ENCODE results near the gene SPO11. TPM values are rescaled to one million over a fixed set of nuclear protein-coding genes. Genes with fewer than 3 reads are reported as not detected.
A peak's percentile ranks its signal among the peaks of the same experiment; 100 is the strongest.

The SPO11 gene
- total and polyA plus RNA-seq, 7 donors = not detected

GRCh38 chr20:57389695-57390603 is 60.3 kb downstream of the SPO11 start:
- intact Hi-C loops (cut with DNase I) = loop anchor here (2.0 to 10.0 kb wide), 4 partner anchors 103 to 845 kb away; partner anchors contain the start of gene PMEPA1
- 33 to 68% methylated on average over 52 of the region's 52 CpGs for WGBS, 2 donors
- TF ChIP-seq, protein P1, sequence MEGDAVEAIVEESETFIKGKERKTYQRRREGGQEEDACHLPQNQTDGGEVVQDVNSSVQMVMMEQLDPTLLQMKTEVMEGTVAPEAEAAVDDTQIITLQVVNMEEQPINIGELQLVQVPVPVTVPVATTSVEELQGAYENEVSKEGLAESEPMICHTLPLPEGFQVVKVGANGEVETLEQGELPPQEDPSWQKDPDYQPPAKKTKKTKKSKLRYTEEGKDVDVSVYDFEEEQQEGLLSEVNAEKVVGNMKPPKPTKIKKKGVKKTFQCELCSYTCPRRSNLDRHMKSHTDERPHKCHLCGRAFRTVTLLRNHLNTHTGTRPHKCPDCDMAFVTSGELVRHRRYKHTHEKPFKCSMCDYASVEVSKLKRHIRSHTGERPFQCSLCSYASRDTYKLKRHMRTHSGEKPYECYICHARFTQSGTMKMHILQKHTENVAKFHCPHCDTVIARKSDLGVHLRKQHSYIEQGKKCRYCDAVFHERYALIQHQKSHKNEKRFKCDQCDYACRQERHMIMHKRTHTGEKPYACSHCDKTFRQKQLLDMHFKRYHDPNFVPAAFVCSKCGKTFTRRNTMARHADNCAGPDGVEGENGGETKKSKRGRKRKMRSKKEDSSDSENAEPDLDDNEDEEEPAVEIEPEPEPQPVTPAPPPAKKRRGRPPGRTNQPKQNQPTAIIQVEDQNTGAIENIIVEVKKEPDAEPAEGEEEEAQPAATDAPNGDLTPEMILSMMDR (IDR thresholded peaks at IDR 0.05) = peak in 1 of 4 experiments; percentile 4
- TF ChIP-seq POLR2AphosphoS5 (IDR thresholded peaks at IDR 0.05) (no peak), POLR2A (IDR thresholded peaks at IDR 0.05) (no peak), EP300 (IDR thresholded peaks at IDR 0.05) (no peak)
- Histone ChIP-seq H3K27me3 (no peaks in the 10 kb centered on the region), H3K4me1 (peaks cover 0 to 53% (median 43%) of the 10 kb centered on the region in 4 donors), H3K27ac (peak overlapping the region; percentile 82 to 86 (median 86)), H3K36me3 (peaks cover 0 to 10% (median 4%) of the 10 kb centered on the region in 4 donors), H3K4me3 (peak overlapping the region; percentile 6 to 47 (median 41)), H3K9me3 (no peaks in the 10 kb centered on the region)
- peak; percentile 74 for DNase-seq

DNA sequence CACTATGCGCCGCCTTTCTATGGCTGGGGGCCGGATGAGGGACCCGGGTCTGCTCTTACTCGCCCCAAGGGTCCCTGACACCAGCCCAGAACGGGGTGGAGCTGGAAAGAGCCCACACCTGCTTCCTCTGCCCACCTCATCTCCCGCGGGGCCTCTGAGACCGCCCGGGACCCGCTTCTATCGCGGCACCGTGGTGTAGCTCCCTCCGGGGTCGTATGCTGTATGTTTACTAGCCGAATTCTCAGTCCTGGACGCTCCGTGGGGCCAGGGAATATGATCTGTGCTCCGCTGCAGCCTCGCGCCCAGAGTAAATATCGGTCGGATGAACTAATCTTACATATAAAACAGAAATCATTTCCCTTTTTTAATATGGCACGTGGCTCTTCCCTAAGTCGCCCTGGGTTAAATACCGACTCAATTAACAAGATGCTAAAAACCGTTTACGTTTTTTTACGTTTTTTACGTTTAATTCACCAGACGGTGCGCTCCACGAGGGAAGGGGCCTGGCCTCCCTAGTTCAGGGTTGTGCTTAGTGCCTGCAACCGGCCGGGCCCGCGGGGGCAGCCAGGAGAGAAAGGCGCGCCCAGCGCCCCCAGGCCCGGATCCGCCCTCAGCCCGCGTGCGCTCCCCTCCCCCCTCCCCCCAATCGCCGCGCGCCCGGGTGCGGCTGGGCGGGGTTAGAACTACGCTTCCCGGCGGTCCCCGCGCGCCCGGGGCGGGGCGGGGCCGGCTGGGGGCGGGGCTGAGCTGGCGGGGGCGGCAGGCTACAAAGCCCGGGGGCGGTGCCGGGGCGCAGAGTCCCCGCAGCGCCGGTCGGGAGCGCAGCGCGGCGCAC is 61.2 kb downstream of the SPO11 start, which contains the start of gene RBM38:
Gene RBM38, plus strand, starts transcription at position 793 of the 835 bp plus-strand sequence. CDS start 186 bp downstream, outside the sequence.
- intact Hi-C loops (cut with DNase I) = no loop called here
- TF ChIP-seq POLR2AphosphoS5 (IDR thresholded peaks at IDR 0.05) = peak in 2 of 4 donors; percentile 47 to 51
- TF ChIP-seq, protein P1 (IDR thresholded peaks at IDR 0.05) = no peak
- TF ChIP-seq POLR2A (IDR thresholded peaks at IDR 0.05) = no peak
- TF ChIP-seq EP300 (IDR thresholded peaks at IDR 0.05) = no peak
- Histone ChIP-seq H3K36me3 (peaks cover 0 to 10% (median 4%) of the 10 kb centered on the region in 4 donors), H3K4me3 (peak within 1 kb of the TSS; percentile 81 to 96 (median 94)), H3K4me1 (peaks cover 0 to 57% (median 51%) of the 10 kb centered on the region in 4 donors), H3K27ac (peak within 1 kb of the TSS; percentile 92 to 98 (median 98)), H3K27me3 (no peaks in the 10 kb centered on the region), H3K9me3 (no peaks in the 10 kb centered on the region)
- peak; percentile 84 for DNase-seq
- 18 to 32% methylated on average over 78 of the region's 78 CpGs for WGBS, 2 donors

GRCh38 chr20:57391439-57392301 is 62.1 kb downstream of the SPO11 start:
- TF ChIP-seq POLR2AphosphoS5 (IDR thresholded peaks at IDR 0.05) = peak in 2 of 4 donors; percentile 21 to 28
- TF ChIP-seq EP300 (IDR thresholded peaks at IDR 0.05) = no peak
- Histone ChIP-seq H3K27me3 (no peaks in the 10 kb centered on the region), H3K36me3 (peaks cover 0 to 15% (median 7%) of the 10 kb centered on the region in 4 donors), H3K27ac (peak overlapping the region; percentile 92 to 98 (median 98)), H3K4me3 (peak overlapping the region; percentile 81 to 96 (median 94)), H3K4me1 (peaks cover 0 to 65% (median 59%) of the 10 kb centered on the region in 4 donors), H3K9me3 (no peaks in the 10 kb centered on the region)
- intact Hi-C loops (cut with DNase I) = loop anchor here (1.0 kb wide), 1 partner anchor 49 kb away; no protein-coding TSS in a partner anchor
- DNase-seq = peak; percentile 71
- 1% methylated on average over 96 of the region's 98 CpGs for WGBS, 2 donors

GRCh38 chr20:57392512-57393271 is 63.1 kb downstream of the SPO11 start:
- intact Hi-C loops (cut with DNase I) = loop anchor here (1.0 kb wide), 1 partner anchor 48 kb away; no protein-coding TSS in a partner anchor
- Histone ChIP-seq H3K4me1 (peaks cover 0 to 76% (median 70%) of the 10 kb centered on the region in 4 donors), H3K4me3 (peak overlapping the region; percentile 81 to 96 (median 94)), H3K9me3 (no peaks in the 10 kb centered on the region), H3K27ac (peak overlapping the region; percentile 92 to 98 (median 98)), H3K36me3 (peaks cover 0 to 25% (median 12%) of the 10 kb centered on the region in 4 donors), H3K27me3 (no peaks in the 10 kb centered on the region)
- peak; percentile 87 for DNase-seq
- 11 to 19% methylated on average over 33 of the region's 33 CpGs for WGBS, 2 donors
- TF ChIP-seq, protein P1 (IDR thresholded peaks at IDR 0.05) = no peak
- TF ChIP-seq POLR2A (IDR thresholded peaks at IDR 0.05) (peak in 1 of 2 donors; percentile 73), POLR2AphosphoS5 (IDR thresholded peaks at IDR 0.05) (peak; percentile 59 to 90 (median 80)), EP300 (IDR thresholded peaks at IDR 0.05) (peak in 1 of 4 donors; percentile 41)
